Endothelial cell of hepatic sinusoid (primary cell): Measurements from ENCODE around the gene NOL4L.
"Not testable (repeated sequence)": the region's sequence is repeated elsewhere in the genome, so short reads cannot be mapped to it uniquely, and the experiment has no call there.

ENCODE experiments used
- in situ Hi-C: cut with HindIII; loops from 2 replicates; pipeline ENCODE4 v1.10.0; 2017; ENCODE audit warnings: low sequenced_read_pairs

The NOL4L gene

DNA sequence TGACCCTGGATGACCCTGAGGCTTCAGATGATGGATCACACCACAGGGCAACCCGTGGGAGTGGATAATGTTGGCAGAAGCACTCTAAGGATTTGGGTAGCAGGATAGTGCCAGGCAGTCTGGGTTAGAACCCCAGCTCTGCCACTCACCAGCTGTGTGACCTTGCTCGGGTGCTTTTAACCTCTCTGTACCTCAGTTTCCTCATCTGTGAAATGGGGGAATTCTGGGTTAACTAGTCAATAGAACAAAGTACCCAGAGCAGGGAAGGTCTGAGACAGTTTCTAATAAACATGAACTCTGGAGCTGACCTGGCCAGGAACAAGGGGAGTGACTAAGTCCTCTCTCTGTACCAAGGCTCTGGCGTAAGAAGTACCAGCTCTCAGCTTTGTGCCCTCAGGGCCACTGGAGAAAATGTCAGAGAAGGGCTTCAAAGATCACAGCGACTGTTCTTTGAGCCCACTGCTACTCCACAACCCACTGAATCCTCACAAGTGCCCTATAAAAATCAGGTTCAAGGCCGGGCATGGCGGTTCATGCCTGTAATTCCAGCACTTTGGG, 14.7 kb upstream of the NOL4L start:
- in situ Hi-C loops, result no loop called here

DNA sequence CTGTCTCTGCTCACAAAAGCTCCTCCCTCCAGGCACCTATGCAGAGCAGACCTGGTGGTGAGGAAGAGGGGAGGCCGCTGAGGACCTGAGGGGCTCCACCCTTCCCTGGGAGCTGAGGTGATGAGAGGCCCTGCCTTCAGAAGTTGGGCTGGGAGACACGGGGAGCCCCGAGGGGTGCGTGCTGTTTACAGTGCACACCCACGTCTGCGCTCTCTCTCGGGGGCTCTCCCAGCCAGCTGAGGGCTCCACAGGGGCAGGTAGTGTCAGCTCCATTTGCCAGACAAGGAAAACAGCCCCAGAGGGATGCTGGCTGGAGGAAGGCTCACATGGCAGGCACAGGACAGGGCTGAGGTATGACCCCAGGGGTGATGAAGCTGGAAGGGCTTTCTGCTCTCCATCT, 13.5 kb upstream of the NOL4L start:
- in situ Hi-C loops, result no loop called here

DNA sequence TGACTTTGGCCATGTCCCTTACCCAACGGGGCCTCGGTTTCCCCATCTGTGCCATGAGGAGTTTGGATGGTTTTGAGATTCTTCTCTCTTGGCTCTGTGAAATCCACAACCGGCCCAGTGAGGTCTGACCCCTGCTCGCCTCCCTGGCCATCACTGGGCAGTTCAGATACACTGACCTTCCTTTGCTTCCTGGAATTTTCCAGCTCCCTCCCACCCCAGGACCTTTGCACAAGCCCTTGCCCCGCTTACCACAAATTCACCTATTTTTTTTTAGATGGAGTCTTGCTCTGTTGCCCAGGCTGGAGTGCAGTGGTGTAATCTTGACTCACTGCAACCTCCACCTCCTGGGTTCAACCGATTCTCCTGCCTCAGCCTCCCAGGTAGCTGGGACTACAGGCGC, 12.6 kb upstream of the NOL4L start:
- in situ Hi-C loops, result no loop called here

DNA sequence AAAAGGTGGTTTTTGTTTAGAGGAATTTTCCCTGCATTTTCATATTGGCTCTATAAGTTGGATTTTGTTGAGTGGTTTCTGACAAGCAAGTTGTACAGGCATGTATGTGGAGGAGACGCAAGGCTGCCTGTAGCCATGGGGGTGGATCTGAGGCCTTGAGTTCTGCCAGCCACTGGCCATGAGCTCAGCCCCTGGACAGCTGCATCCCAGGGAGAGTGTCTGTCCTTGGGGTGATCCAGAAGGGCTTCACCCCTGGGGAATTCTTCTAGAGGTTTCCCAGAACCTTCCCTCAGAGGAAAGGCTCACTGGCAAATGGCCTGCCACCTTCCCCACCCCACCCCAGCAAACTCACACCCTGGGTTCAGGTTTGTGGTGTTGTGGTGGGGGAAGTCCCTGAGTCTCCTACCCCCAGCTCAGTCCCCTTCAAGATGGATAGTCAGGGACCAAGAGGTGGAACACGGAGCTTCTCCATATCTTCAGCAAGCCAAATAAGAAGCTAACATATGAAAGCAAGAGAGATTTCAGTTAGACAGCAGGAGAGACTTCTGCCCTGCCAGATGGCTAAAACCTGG, 11.6 kb upstream of the NOL4L start:
- in situ Hi-C loops, result no loop called here

DNA sequence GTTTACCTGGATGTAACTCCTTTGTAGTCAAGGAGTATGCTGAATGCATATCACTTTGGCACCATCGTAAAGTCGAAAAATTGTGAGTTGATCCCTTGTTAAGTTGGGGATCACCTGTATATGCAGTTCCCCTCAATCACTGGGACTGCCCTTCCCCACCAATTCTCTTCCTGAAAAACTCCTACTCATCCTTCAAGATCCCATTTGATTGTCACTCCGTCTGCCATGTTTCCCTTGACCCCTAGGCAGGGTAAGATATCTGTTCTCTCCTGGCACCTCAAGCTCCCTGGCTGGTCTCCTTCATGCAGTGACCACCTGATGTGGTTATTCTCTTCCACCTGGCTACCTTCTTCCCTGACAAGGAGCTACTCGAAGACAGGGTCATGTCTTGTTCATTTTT, 10.0 kb upstream of the NOL4L start:
- in situ Hi-C loops, result no loop called here

DNA sequence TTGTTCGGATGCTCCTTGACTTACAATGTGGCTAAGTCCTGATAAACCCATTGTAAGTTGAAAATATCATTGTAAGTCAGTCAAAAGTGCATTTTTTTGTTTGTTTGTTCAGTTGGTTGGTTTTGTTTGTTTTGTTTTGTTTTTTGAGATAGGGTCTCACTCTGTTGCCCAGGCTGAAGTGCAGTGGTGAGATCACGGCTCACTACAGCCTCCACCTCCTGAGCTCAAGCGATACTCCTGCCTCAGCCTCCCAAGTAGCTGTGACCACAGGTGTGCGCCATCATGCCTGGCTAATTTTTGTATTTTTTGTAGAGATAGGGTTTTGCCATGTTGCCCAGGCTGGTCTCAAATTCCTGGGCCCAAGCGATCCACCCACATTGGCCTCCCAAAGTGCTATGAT, 9.5 kb upstream of the NOL4L start:
- in situ Hi-C loops, result not testable (repeated sequence)

DNA sequence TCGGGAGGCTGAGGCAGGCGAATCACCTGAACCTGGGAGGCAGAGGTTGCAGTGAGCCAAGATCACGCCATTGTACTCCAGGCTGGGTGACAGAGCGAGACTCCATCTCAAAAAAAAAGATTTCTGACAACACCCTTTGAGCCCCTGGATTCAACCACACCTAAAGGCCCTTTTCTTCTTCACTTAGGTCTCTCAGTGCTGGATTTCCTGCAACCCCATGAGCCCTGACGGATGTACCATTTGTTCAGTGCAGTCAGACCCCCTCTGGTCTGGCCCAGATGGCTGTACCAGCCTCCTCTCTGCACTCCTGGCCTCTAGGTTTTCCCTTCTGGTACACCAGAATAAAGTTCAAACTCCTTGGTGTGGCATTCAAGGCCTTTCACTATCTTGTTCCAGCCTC, 9.1 kb upstream of the NOL4L start:
- in situ Hi-C loops, result no loop called here

DNA sequence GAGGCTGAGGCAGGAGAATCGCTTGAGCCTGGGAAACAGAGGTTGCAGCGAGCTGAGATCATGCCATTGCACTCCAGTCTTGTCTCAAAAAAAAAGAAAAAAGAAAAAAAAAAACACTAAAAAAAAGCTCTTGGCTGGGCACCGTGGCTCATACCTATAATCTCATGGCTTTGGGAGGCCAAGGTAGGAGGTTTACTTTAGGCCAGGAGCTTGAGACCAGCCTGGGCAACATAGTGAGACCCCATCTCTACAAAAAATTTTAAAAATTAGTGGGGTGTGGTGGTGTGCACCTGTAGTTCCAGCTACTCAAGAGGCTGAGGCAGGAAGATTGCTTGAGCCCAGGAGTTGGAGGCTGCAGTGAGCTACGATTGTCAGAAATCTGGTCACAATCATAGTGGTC, 7.5 kb upstream of the NOL4L start:
- in situ Hi-C loops, result not testable (repeated sequence)

DNA sequence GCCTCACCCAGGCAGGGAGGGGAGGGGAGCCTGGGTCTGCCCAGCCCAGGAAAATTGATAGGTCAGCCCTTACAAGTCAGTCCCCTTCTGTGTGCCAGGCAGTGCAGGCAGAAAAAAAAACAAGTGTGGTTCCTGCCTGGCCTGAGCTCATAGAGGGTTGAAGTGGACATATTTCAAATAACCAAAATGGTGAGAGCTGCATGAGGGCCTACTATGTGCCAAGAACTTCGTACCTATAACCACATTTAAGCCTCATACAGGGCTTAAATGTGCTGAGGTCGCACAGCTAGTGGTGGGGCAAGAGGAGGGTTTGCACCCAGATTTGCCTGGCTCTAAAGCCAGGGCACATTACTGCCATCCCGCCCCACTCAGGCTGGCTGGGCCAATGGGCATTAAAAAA, 6.9 kb upstream of the NOL4L start:
- in situ Hi-C loops, result no loop called here

DNA sequence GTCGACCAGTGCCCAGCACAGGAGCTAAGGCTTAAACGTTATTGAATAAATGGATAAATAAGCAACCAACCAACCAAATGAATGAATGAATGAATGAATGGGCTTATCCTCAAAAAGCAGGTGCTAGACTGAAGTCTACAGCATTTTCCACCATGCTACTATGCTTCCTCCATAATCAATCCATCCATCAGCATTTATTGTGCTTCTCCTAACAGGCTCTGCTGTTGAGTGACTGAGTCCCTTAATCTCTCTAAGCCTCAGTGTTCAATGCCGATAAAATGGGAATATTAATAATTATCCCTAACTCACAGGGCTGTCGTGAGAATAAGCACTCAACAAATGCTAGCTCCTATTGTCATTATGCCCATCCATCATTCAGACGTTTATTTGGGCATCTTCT, 4.6 kb upstream of the NOL4L start:
- in situ Hi-C loops, result loop anchor here (10.0 kb wide), 1 partner anchor 75 kb away; no protein-coding TSS in a partner anchor

DNA sequence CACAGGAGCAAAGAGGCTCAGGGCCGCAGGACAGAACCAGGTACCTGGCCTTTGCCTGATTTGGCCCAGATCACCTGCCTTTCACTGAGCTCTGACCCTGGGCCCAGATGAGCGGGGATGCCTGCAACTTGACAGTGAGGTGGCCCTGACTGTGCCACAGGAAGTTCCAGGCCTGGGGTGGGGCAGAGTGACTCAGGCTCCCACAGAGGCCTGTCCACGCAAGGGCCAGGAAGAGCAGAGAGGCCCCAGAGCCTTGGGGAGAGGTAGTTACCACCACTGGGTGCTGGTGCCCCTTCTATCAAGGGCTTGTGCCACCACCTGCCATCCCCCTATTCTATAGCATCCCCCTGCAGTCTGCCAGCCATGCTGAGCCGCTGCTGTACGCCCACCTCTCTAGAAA, 4.1 kb upstream of the NOL4L start:
- in situ Hi-C loops, result loop anchor here (10.0 kb wide), 1 partner anchor 74 kb away; no protein-coding TSS in a partner anchor

DNA sequence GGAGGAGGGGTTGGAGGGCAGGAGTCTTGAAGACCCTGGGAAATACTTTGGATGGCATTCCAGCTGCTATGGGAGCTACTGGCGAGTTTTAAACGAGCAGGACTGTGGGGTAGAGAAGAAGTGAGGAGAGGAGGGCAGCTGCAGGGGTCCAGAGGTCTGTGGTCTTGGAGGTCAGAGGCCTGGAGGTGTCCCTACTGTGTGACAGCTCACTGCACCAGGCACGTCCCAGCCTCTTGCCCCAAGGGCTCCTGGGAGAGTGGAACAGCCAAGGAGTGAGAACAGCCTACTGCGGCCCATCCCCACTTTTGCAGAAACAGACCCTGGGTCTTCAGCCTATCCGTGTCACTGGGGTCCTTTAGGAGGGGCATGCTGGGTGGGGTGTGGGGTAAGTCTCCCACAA, 2.9 kb upstream of the NOL4L start:
- in situ Hi-C loops, result loop anchor here (10.0 kb wide), 1 partner anchor 73 kb away; no protein-coding TSS in a partner anchor

DNA sequence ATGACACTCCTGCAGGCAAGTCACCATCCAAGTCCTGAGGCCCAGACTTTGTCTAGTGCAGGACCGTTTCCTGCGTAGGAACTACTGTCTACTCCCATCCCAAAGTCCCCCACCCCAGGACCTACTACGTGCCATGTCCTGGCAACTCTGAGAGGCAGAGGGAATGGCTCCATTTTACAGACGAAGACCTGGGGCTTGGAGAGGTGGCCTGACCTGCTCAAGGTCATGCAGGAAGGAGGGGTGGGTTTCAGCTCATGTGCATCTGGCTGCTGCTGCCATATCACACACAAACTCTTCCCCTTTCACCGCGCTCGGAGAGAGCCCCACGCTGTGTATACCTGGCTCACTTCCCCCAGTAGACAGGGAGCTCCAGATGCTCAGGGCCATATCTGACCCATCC, 1.2 kb upstream of the NOL4L start:
- in situ Hi-C loops, result loop anchor here (10.0 kb wide), 1 partner anchor 71 kb away; no protein-coding TSS in a partner anchor

DNA sequence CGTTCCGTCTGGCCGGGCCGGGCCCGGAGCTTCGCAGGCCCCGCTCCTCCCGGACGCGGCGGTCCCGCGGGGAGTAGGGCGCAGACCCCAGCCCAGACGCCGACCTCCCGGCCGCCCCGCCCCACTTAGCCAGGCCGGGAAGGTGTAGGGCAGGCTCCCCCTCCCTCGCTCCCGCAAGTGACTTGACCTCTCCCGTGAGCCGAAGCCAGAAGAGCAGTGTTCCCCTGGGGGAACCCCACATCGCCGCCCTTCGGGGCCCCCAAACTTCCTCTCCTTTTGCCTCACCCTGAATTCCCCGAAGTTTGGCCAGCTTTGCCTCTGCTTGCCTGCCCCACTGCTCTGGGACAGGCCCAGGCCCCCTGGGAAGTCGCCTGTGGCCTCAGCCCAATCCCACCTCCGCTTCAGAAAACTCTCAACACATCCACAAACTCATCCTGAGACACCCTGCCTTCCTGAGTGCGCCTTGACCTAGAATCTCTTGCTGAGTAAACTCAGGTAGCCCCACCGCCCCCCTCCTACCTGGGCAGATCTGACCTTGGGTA, 524 bp upstream of the NOL4L start:
- in situ Hi-C loops, result loop anchor here (10.0 kb wide), 1 partner anchor 71 kb away; no protein-coding TSS in a partner anchor

DNA sequence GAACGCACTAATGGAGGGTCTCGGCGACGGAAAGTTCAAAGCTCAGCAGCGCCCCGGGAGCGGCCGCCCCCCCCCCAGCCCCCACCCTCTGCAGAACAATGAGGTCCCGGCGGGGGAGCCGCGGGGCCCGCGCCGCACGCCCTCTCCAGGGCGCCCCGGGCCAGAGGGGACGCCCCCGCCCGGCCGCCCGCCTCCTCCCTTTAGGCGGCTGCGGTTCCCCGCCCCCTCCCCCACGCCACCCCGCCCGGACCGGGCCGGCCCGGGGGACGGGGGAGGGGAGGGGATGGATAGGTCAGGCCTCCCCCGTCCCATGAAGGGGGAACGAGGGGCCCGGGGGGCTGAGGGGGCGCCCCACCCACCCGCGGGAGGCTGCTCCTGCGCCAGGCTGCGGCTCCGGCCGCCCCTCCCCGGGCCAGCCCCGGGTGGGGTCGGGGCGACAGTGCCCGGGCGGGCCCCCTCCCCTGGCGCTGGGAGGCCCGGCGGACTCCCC, 1.5 kb downstream of the NOL4L start:
- in situ Hi-C loops, result loop anchor here (10.0 kb wide), 1 partner anchor 69 kb away; no protein-coding TSS in a partner anchor

DNA sequence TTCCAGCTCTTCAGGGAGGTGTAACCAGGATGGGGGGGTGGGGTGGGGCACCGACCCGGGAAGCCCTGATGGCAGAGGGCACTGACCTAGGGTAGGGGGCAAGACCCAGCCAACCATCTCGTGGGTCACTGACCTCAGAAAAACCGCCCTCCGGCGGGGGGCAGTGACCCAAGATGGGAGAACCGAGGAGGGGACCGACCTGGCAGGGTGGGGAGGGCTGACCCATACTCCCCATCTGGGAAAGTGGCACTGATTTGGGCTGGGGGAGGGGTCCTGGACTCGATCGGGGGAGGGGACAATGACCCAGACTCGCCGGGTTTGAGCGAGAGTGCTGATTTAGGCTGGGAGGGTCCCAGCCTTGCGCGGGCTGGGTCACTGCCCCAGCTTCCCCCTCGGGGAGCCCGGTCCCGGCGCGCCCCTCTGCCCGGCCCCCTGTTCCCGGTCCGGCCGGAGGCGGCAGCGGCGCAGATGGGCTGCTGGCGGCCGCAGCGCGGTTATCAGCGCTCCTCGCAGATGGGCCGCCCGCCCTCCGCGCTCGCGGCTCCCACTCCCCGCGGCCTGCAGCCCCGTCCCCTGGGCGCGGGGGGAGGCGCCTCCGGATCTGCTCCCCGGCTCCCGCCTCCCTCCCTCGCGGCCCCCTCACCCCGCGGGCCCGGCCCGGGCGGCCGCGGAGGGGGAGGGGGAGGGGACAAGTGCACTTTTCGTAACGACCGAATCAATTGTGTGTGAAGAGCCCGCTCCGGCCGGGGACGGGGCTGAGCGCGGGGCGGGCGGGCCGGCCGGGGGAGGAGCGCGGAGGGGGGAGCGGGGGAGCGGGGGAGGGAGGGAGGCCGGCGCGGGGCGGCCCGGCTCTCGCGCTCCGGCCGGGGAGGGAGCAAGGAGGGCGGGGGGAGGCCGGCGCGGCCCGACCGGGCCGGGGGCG, 2.2 kb downstream of the NOL4L start:
- in situ Hi-C loops, result loop anchor here (10.0 kb wide), 1 partner anchor 68 kb away; no protein-coding TSS in a partner anchor

DNA sequence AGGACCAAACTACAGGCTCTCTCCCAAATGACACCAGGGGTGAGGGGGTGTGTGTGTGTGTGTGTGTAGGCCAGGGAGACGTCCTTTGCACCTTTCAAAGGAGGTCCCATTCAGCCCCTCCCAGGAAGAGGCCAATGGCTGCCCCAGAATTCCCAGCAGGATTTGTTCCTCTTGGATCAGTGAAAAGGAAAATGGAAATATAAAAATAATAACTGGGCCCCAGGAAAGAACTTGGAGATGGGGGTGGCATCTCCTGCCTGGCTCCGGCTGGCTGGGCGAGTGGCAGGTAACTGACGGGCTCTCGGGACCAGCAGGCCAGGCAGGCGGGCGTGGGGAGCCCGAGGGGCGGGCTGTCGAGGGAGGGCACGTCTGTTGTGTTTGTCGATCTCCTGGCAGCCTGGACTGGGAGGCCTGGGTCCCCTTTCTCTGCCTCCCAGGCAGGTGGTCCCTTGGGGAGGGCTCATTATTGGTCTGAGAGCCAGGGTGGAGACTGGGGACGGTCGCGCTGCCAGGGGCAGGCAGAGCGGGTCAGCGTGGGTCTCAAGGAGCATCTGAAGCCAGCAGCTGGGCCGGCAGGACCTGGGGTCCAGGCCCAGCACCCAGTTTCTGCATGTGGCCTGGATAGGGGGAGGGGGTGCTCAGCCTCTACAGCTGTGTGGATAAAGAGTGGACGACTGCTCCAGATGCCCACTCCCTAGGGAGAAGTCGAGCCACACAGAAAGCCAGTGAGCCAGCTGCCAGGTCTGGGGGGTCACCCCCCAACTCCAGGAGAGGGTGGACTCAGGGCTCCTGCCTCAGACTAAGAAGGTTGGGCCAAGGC, 3.1 kb downstream of the NOL4L start:
- in situ Hi-C loops, result loop anchor here (10.0 kb wide), 1 partner anchor 67 kb away; no protein-coding TSS in a partner anchor

DNA sequence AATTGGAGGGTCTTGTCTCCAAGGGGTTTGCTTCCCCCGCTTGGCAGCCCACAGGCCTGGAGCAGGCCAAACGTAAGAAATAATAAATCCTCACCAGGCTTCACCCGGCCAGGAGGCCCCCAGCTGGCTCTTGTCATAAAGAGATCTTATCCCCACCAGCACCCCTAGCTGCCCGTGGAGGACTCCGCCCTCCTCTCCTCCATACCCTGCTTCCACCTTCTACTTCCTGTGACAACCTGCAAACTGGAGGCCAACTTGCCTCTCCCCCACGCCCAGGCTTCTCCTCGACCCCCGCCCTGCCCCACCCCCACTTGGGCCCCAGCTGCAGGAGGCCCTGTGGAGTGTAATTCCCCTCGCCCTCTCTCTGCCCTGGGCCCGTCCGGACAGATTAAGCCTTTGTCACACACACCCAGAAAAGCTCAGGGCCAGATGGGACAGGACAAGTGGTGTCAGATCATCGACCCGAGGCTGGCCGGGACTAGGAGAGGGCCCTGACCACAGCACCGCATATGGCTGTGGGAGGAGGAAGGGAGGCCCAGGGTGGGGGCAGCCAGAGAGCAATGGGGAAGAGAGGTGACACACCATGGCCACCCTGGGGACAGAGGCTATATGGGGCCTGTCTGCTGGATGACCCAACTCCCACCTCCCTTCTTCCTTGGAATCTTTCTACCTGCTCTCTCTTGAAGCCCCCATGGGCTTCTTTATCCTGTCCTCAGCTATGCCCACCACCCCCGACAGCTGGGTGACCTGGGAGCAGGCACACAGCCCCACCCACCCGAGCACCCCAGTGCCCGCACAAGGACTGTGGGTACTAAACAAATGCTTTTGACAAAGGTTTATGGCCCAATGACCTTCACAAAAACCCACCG, 3.9 kb downstream of the NOL4L start:
- in situ Hi-C loops, result loop anchor here (10.0 kb wide), 1 partner anchor 66 kb away; no protein-coding TSS in a partner anchor
